ENCODE measurements around the gene C22orf15. TPM values are rescaled to one million over a fixed set of nuclear protein-coding genes. Genes with fewer than 3 reads are reported as not detected.

The C22orf15 gene
- total RNA-seq, 1 experiment from 2014 or later = 0.81 TPM

DNA sequence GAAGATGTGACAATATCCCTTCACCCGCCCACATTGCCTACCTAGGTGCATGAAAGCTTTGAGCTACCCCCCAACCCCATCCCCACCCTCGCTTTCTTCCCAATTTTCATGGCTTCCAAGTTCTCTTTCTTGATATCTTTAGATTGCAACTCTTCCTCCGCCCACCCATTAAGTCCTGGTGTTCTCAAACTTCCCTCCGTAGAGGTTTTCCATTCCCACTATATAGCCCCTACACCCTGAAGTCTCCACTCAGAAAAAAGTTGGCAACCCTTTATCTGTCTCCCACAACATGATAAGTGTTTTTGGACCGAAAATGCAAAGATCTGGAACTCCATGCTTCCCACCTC, 12.4 kb upstream of the C22orf15 start:
- WGBS (ENCODE audit: extremely low coverage, insufficient read length, low lambda C conversion rate) = no CpG with 5 or more reads among the region's 5 CpGs
- no peaks in the 10 kb centered on the region for H3K79me1 ChIP-seq (ENCODE audit: insufficient read depth, low read depth, low read length, poor library complexity, severe bottlenecking)
- peaks cover 8% of the 10 kb centered on the region for H3K23me2 ChIP-seq (ENCODE audit: insufficient read length, low read depth, low read length, poor library complexity, severe bottlenecking)
- Mint-ChIP-seq H3K4me1 (peaks cover 13 to 37% of the 10 kb centered on the region in 2 experiments), H3K27ac (peak overlapping the region; percentile 18 to 87 (median 47); a peak in 4 of 7 replicates), H3K9me3 (no peaks in the 10 kb centered on the region; a peak in 1 of 5 replicates), H3K36me3 (ENCODE audit: insufficient read depth in 1 of 3, low read depth in 3 of 3) (peaks cover 0 to 3% (median under 1%) of the 10 kb centered on the region in 3 experiments; a peak in 3 of 7 replicates), H3K4me3 (peak overlapping the region; percentile 73 to 88), H3K27me3 (ENCODE audit: low read depth) (peaks cover 4% of the 10 kb centered on the region)
- no peaks in the 10 kb centered on the region for H3K27me3 ChIP-seq (ENCODE audit: insufficient read depth, low read length)
- no peak overlapping the region for H2BK5ac ChIP-seq (ENCODE audit: insufficient read length, low read length)
- no peak overlapping the region for H4K91ac ChIP-seq (ENCODE audit: insufficient read length, low read depth, low read length)
- H2AK5ac ChIP-seq (ENCODE audit: insufficient read length, low read length) = no peak overlapping the region
- peak overlapping the region; percentile 59 for H3K4me2 ChIP-seq (ENCODE audit: insufficient read depth, insufficient read length, low read length)
- H2BK20ac ChIP-seq (ENCODE audit: low read depth, low read length, poor library complexity, severe bottlenecking) = no peak overlapping the region
- no peaks in the 10 kb centered on the region for H3K79me2 ChIP-seq (ENCODE audit: insufficient read depth, low read length)
- H3K9me3 ChIP-seq (ENCODE audit: control insufficient read depth, low read depth, low read length) = no peaks in the 10 kb centered on the region
- H3K56ac ChIP-seq (ENCODE audit: insufficient read length, low read depth, low read length) = no peak overlapping the region
- no peak for TF ChIP-seq CTCF (conservative IDR thresholded peaks at IDR 0.05)
- H2BK120ac ChIP-seq (ENCODE audit: low read depth, low read length, poor library complexity, severe bottlenecking) = no peak overlapping the region
- no peak overlapping the region for H3T11ph ChIP-seq (ENCODE audit: low read length)
- no peak for DNase-seq
- H3K27ac ChIP-seq (ENCODE audit: insufficient read length, low read depth, low read length) = no peak overlapping the region
- no peak overlapping the region for H3K4ac ChIP-seq (ENCODE audit: low read depth, low read length)
- no peak overlapping the region for H3K18ac ChIP-seq (ENCODE audit: insufficient read length, low read depth, low read length)
- H3K9ac ChIP-seq (ENCODE audit: extremely low read depth, insufficient read length, low read length) = no peak overlapping the region
- no peak overlapping the region for H3K23ac ChIP-seq (ENCODE audit: insufficient read length, low read depth, low read length)
- H3K14ac ChIP-seq (ENCODE audit: insufficient read depth, low read length) = no peak overlapping the region
- no peak overlapping the region for H4K5ac ChIP-seq (ENCODE audit: insufficient read length, low read depth, low read length)
- H3K4me1 ChIP-seq (ENCODE audit: insufficient read depth, low read length) = no peaks in the 10 kb centered on the region; the same call in 1 of the 2 replicates
- no peak overlapping the region for H2BK15ac ChIP-seq (ENCODE audit: low read depth, low read length)
- H4K20me1 ChIP-seq (ENCODE audit: control insufficient read depth, insufficient read depth, insufficient read length) = no peaks in the 10 kb centered on the region
- no peak overlapping the region for H2AFZ ChIP-seq (ENCODE audit: low read length)
- H2BK12ac ChIP-seq (ENCODE audit: insufficient read length, low read depth, low read length) = no peak overlapping the region
- H4K8ac ChIP-seq (replicated peaks; ENCODE audit: insufficient read length, low read depth, low read length) = no peak overlapping the region
